GM08714 (cell line): ENCODE measurements around the gene RFESD.

ENCODE experiments used
- H3K4me3 ChIP-seq: fragments of 200-500 bp; sonication (Bioruptor generic); 2 replicates; pipeline ENCODE4 v1.5.1; 2014; ENCODE audit warnings: mild to moderate bottlenecking, low read length, inconsistent platforms
- ZNF274 ChIP-seq: IDR thresholded peaks from 2 replicates; pipeline ENCODE4 v1.6.1; 2012; ENCODE audit warnings: mild to moderate bottlenecking, low read depth, low read length

Gene RFESD

GRCh38 chr5:95667061-95667618 is 20.6 kb downstream of the RFESD start:
- TF ChIP-seq ZNF274 = no peak
- no peak overlapping the region for H3K4me3 ChIP-seq

- no peak overlapping the region for H3K4me3 ChIP-seq
- TF ChIP-seq ZNF274 = no peak
These were observed 21.1 kb downstream of the RFESD start for GRCh38 chr5:95667678-95668077.

- no peak overlapping the region for H3K4me3 ChIP-seq
- no peak for TF ChIP-seq ZNF274
These were observed 21.6 kb downstream of the RFESD start for GRCh38 chr5:95668216-95668615.

DNA sequence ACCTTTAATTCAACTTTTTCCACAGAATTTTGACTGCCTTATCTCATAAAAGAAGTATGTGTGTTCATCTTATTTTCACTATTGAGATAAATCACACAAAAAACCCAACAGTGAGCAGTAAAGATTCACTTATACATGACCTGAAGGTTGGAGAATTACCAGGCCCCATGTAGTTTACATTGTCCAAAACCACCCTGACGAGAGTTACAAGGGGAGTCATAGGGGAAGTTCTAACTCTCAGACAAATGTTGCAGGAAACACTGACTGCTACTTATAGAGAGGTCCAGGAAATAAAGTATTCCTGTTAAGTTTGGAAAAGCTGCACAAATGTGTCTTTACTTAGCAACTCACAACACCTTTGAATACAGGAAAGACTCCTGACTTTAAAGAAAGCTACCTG is 22.2 kb downstream of the RFESD start:
- TF ChIP-seq ZNF274 = no peak
- no peak overlapping the region for H3K4me3 ChIP-seq

- TF ChIP-seq ZNF274 = no peak
- no peak overlapping the region for H3K4me3 ChIP-seq
These were observed 23.0 kb downstream of the RFESD start for GRCh38 chr5:95669540-95669939.

DNA sequence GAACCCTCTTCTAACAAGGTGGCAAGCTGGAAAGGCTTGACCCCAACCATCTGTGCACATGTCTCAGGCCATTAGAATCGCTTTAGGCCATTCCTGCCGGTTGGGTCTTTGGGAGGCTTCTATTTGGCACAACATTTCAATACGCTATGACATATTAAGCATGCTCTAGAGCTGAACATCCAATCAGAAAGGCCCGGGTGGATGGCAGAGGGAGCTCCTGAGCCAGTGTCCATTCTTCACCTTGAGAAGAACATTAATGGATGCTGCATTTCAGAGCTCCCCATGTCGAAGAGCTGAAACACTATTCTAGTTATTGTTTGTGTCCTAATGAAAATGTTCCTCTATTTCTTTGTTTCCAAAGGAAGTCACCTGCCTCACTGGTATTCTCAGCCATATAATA is 23.4 kb downstream of the RFESD start:
- no peak for TF ChIP-seq ZNF274
- no peak overlapping the region for H3K4me3 ChIP-seq

GRCh38 chr5:95670568-95670967 is 24.0 kb downstream of the RFESD start:
- no peak for TF ChIP-seq ZNF274
- H3K4me3 ChIP-seq = no peak overlapping the region

GRCh38 chr5:95671826-95672225 is 25.2 kb downstream of the RFESD start:
- TF ChIP-seq ZNF274 = no peak
- H3K4me3 ChIP-seq = no peak overlapping the region

GRCh38 chr5:95672641-95673040 is 26.1 kb downstream of the RFESD start:
- no peak for TF ChIP-seq ZNF274
- no peak overlapping the region for H3K4me3 ChIP-seq

GRCh38 chr5:95673081-95673480 is 26.5 kb downstream of the RFESD start:
- TF ChIP-seq ZNF274 = no peak
- H3K4me3 ChIP-seq = no peak overlapping the region

- no peak within 1 kb of the TSS for H3K4me3 ChIP-seq
- TF ChIP-seq ZNF274 = no peak
These were observed 36.3 kb downstream of the RFESD start, which contains the start of gene SPATA9 for GRCh38 chr5:95682891-95683290. SPATA9 (minus strand) TSS chr5:95682991; CDS start chr5:95682854, 137 bp downstream.

DNA sequence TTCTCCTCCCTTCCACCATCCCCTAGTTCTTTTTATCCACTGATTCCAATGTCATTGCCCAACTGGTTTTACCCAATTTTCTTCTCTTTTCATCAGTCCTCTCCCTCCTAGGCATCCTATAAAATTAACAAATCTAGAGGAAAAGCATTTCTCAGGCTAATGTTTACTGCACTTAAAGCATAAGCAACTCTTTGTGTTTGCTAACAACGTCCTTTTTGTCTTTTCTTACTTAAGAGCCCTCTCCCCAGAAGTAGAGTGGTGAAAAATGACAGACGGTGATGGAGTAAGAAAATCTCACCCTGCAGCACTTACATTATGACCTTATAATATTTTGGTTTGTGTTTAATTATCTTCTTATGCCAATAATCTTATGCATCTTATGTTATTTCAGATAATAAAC is 37.8 kb downstream of the RFESD start:
- no peak overlapping the region for H3K4me3 ChIP-seq
- TF ChIP-seq ZNF274 = no peak

GRCh38 chr5:95686651-95687050 is 40.1 kb downstream of the RFESD start:
- no peak for TF ChIP-seq ZNF274

GRCh38 chr5:95689680-95690079 is 43.1 kb downstream of the RFESD start:
- no peak overlapping the region for H3K4me3 ChIP-seq
- TF ChIP-seq ZNF274 = no peak

More at GRCh38 chr5:95686651-95687050, 40.1 kb downstream of the RFESD start:
- no peak overlapping the region for H3K4me3 ChIP-seq

DNA sequence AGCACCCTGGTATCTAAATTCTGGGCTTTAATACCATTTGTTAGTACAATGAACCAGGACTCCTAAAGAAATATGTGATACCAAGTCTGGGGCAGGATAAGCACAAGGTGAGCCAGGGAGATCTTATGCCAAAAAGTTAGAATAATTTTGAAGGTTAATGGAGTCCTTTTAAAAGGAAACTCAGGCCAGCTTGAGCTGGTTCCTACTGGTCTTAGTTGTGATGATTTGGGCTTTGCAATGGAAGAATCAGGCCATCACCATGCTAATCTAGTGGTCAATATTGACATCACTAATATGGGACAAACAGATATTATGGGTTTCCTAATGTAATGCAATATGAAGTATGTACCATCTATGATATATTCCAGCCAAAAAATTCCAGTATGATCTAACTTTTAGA is 43.8 kb downstream of the RFESD start:
- no peak overlapping the region for H3K4me3 ChIP-seq
- TF ChIP-seq ZNF274 = no peak
